ENCODE data around the gene ARL17A. TPM values are rescaled to one million over a fixed set of nuclear protein-coding genes. Genes with fewer than 3 reads are reported as not detected.
"Not testable (repeated sequence)": the region's sequence is repeated elsewhere in the genome, so short reads cannot be mapped to it uniquely, and the experiment has no call there.

ARL17A gene
- total RNA-seq, 2 donors from 2014 or later: 6.0 to 6.2 TPM

DNA sequence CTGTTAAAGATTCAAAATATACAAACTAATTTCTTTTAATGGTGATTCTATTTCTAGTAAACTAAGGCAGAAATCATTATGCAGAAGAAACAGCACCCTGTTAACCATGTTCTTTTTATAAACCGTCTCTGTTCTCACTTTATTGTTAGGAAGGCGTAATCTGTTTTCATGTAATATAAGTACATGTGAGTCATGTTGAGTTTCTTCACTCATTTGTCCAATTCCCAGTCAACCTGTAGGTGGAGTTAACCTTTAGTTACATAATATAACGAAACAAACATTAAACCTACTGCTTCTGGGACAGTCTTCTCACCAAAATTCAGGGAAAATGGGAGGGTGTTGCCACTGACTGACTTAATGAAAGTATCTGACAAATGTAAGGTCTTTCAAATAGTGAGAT lies 105.0 kb downstream of the ARL17A start:
- not testable (repeated sequence) for H3K9me3 ChIP-seq; H3K36me3 ChIP-seq; H3K27ac ChIP-seq; H3K4me3 ChIP-seq; DNase-seq (ENCODE audit: low spot score); H3K4me1 ChIP-seq; H3K27me3 ChIP-seq

- not testable (repeated sequence) for H3K36me3 ChIP-seq; H3K4me1 ChIP-seq; H3K27ac ChIP-seq; H3K27me3 ChIP-seq; DNase-seq (ENCODE audit: low spot score); H3K9me3 ChIP-seq; H3K4me3 ChIP-seq
These were observed 111.9 kb downstream of the ARL17A start for GRCh38 chr17:46467618-46468017.

Other genes starting within 250 kb of the ARL17A start
- 1 to 10 TPM; 7.4 to 9.8 TPM for gene ARL17B, start 217.9 kb downstream of the ARL17A start, total RNA-seq
- 1 to 10 TPM; 3.1 to 5.7 TPM for gene LRRC37A2, start 67.2 kb downstream of the ARL17A start, total RNA-seq
- gene NSF, start 11.0 kb upstream of the ARL17A start, total RNA-seq: 10 to 100 TPM; 13.1 to 17.8 TPM
- 1 to 10 TPM in 1 of 2 donors, under 1 TPM in 1; 0.44 to 1.2 TPM for gene WNT3, start 239.0 kb upstream of the ARL17A start, total RNA-seq

All from right atrium auricular region (tissue), 2 donors.